Muscle of back (tissue), 13 donors: ENCODE results near the gene COLEC11. TPM values are rescaled to one million over a fixed set of nuclear protein-coding genes. Genes with fewer than 3 reads are reported as not detected.
"Not testable (repeated sequence)": the region's sequence is repeated elsewhere in the genome, so short reads cannot be mapped to it uniquely, and the experiment has no call there.

Experiments used
- DNase-seq, 3 donors: peaks; one replicate each; pipeline versions ENCODE4 v3.0.0 to v3.0.0-alpha.2; 2013
- long read RNA-seq, 9 donors: transcript quantifications; one replicate each; lab custom pipeline, GENCODE V29; 2026
- polyA plus RNA-seq, 10 donors: library from polyadenylated mRNA; unstranded; fragments of 120-200 nt; gene quantifications; one replicate each; pipeline ENCODE4 v1.2.1, GENCODE V29; 2013; ENCODE audit not compliant: insufficient read length in 10 of 10

The COLEC11 gene
- 1 to 10 TPM in 1 of 10 donors, under 1 TPM in 7, not detected in 2; 0.26 to 1.4 (median 0.49) TPM for polyA plus RNA-seq
- long read RNA-seq, donor 1, partial matches to known transcripts = 51 of 51 reads
- long read RNA-seq, donor 1, other reads (novel, unspliced or antisense) = 0 of 51 reads
- long read RNA-seq, donor 2, partial matches to known transcripts = 61 of 61 reads
- long read RNA-seq, donor 2, other reads (novel, unspliced or antisense) = 0 of 61 reads
- long read RNA-seq, donor 3 = 0 reads
- long read RNA-seq, donor 4 = 0 reads
- long read RNA-seq, donor 5, partial matches to known transcripts = 89 of 95 reads
- long read RNA-seq, donor 5, other reads (novel, unspliced or antisense) = 5 of 95 reads
- long read RNA-seq, donor 6, partial matches to known transcripts = 72 of 72 reads
- long read RNA-seq, donor 6, other reads (novel, unspliced or antisense) = 0 of 72 reads
- long read RNA-seq, donor 7, partial matches to known transcripts = 49 of 49 reads
- long read RNA-seq, donor 7, other reads (novel, unspliced or antisense) = 0 of 49 reads
- long read RNA-seq, donor 8 = 0 reads
- long read RNA-seq, donor 9, partial matches to known transcripts = 12 of 12 reads
- long read RNA-seq, donor 9, other reads (novel, unspliced or antisense) = 0 of 12 reads

GRCh38 chr2:3594493-3595281 is at the start of gene COLEC11:
COLEC11 (plus strand) TSS chr2:3595112; CDS start chr2:3604341, 9,229 bp downstream.
- peak in 2 of 3 donors; percentile 22 to 42 for DNase-seq

GRCh38 chr2:3545788-3546478 is 49.0 kb upstream of the COLEC11 start:
- no peak for DNase-seq

GRCh38 chr2:3547915-3548314 is 47.0 kb upstream of the COLEC11 start:
- no peak for DNase-seq

GRCh38 chr2:3553946-3554345 is 41.0 kb upstream of the COLEC11 start:
- DNase-seq = no peak

GRCh38 chr2:3557639-3558204 is 37.2 kb upstream of the COLEC11 start:
- DNase-seq = peak in 1 of 3 donors; percentile 6

- DNase-seq = peak; percentile 98 to 100 (median 99)
Measured at GRCh38 chr2:3558205-3559014, 36.5 kb upstream of the COLEC11 start, which contains the start of gene RNASEH1. RNASEH1 (minus strand) TSS chr2:3558333; CDS start chr2:3558260, 73 bp downstream.

- no peak for DNase-seq
Measured at GRCh38 chr2:3563521-3563976, 31.4 kb upstream of the COLEC11 start.

GRCh38 chr2:3565117-3565516 is 29.8 kb upstream of the COLEC11 start:
- no peak for DNase-seq

GRCh38 chr2:3566806-3567205 is 28.1 kb upstream of the COLEC11 start:
- DNase-seq = no peak

GRCh38 chr2:3569656-3570055 is 25.3 kb upstream of the COLEC11 start:
- DNase-seq = not testable (repeated sequence)

- DNase-seq = no peak
Measured at GRCh38 chr2:3571284-3571683, 23.6 kb upstream of the COLEC11 start.

GRCh38 chr2:3572620-3573019 is 22.3 kb upstream of the COLEC11 start:
- DNase-seq = no peak

GRCh38 chr2:3574155-3574554 is 20.8 kb upstream of the COLEC11 start:
- DNase-seq = no peak

- no peak for DNase-seq
Measured at GRCh38 chr2:3575534-3576262, 19.2 kb upstream of the COLEC11 start.

GRCh38 chr2:3576263-3576630 is 18.7 kb upstream of the COLEC11 start:
- not testable (repeated sequence) for DNase-seq

GRCh38 chr2:3578987-3579386 is 15.9 kb upstream of the COLEC11 start:
- DNase-seq = no peak

GRCh38 chr2:3580449-3580848 is 14.5 kb upstream of the COLEC11 start:
- no peak for DNase-seq

- no peak for DNase-seq
Measured at GRCh38 chr2:3581367-3582262, 13.3 kb upstream of the COLEC11 start.

GRCh38 chr2:3584076-3584475 is 10.8 kb upstream of the COLEC11 start:
- DNase-seq = no peak
